ENCODE data around the gene ACAD10.

The ACAD10 gene

GRCh38 chr12:111780166-111780565 is 94.3 kb downstream of the ACAD10 start:
- no peak for DNase-seq

GRCh38 chr12:111780615-111781014 is 94.8 kb downstream of the ACAD10 start:
- no peak for DNase-seq

- DNase-seq: no peak
Observed at GRCh38 chr12:111781085-111781658, 95.3 kb downstream of the ACAD10 start.

GRCh38 chr12:111783046-111783445 is 97.2 kb downstream of the ACAD10 start:
- no peak for DNase-seq

GRCh38 chr12:111784953-111785352 is 99.1 kb downstream of the ACAD10 start:
- DNase-seq: no peak

- no peak for DNase-seq
Observed at GRCh38 chr12:111785651-111786050, 99.8 kb downstream of the ACAD10 start.

GRCh38 chr12:111788178-111788654 is 102.4 kb downstream of the ACAD10 start:
- no peak for DNase-seq

GRCh38 chr12:111789779-111790178 is 103.9 kb downstream of the ACAD10 start:
- DNase-seq: no peak

GRCh38 chr12:111791507-111791906 is 105.7 kb downstream of the ACAD10 start:
- DNase-seq: no peak

GRCh38 chr12:111792155-111792855 is 106.5 kb downstream of the ACAD10 start:
- no peak for DNase-seq

GRCh38 chr12:111792856-111793235 is 107.0 kb downstream of the ACAD10 start:
- DNase-seq: no peak

GRCh38 chr12:111798182-111798581 is 112.3 kb downstream of the ACAD10 start:
- no peak for DNase-seq

- DNase-seq: no peak
Observed at GRCh38 chr12:111799758-111800157, 113.9 kb downstream of the ACAD10 start.

- DNase-seq: no peak
Observed at GRCh38 chr12:111803038-111803626, 117.3 kb downstream of the ACAD10 start.

GRCh38 chr12:111803851-111804250 is 118.0 kb downstream of the ACAD10 start:
- no peak for DNase-seq

GRCh38 chr12:111806304-111806703 is 120.5 kb downstream of the ACAD10 start:
- no peak for DNase-seq

Data from bone marrow (tissue), 2 donors.